H1 (cell line): ENCODE data around the gene ADGRB2. TPM values are rescaled to one million over a fixed set of nuclear protein-coding genes. Genes with fewer than 3 reads are reported as not detected.
A peak's percentile ranks its signal among the peaks of the same experiment; 100 is the strongest.

Experiments
- CTCF ChIA-PET: fragments of 300-600 bp; sonication (Branson Sonifier 250); formaldehyde crosslinking; loops from one replicate; lab custom pipeline; 2021; ENCODE audit not compliant: partially characterized antibody; lab: Charles Lee
- POLR2A ChIA-PET: fragments of 300-600 bp; sonication (Branson Sonifier 250); formaldehyde crosslinking; loops from one replicate; lab custom pipeline; 2021; ENCODE audit warnings: inconsistent platforms; ENCODE audit not compliant: partially characterized antibody; lab: Charles Lee
- DNase-seq, 2 experiments: peaks; one replicate each; pipeline versions ENCODE4 v3.0.0 to v3.0.0-alpha.2; 2010 to 2022; ENCODE audit warnings: low spot score in 2 of 2, low read depth in 1 of 2, mixed read lengths in 1 of 2
- FAIRE-seq: peaks from 2 replicates; lab custom pipeline; 2011; peaks lifted over from hg19 to GRCh38; lab: Jason Lieb, UNC
- H2AFZ ChIP-seq: 2 replicates; pipeline ENCODE4 v1.8.1; 2012; ENCODE audit warnings: low read length, inconsistent platforms
- H2AK5ac ChIP-seq: 2 replicates; pipeline ENCODE4 v1.6.1; 2013; ENCODE audit warnings: low read depth, low read length
- H2BK120ac ChIP-seq: replicated peaks from 2 replicates; pipeline ENCODE3; 2013; ENCODE audit warnings: low read depth, low read length, inconsistent platforms
- H2BK12ac ChIP-seq: 2 replicates; pipeline ENCODE4 v1.6.1; 2013; ENCODE audit warnings: low read depth, low read length
- H2BK15ac ChIP-seq: 2 replicates; pipeline ENCODE4 v1.6.1; 2013; ENCODE audit warnings: low read length
- H2BK20ac ChIP-seq: 2 replicates; pipeline ENCODE4 v1.6.1; 2013; ENCODE audit warnings: low read length
- H2BK5ac ChIP-seq: 2 replicates; pipeline ENCODE4 v1.6.1; 2013; ENCODE audit warnings: low read depth, low read length
- H3K14ac ChIP-seq: 2 replicates; pipeline ENCODE4 v1.6.1; 2013; ENCODE audit warnings: inconsistent platforms; ENCODE audit not compliant: insufficient read length
- H3K18ac ChIP-seq: 2 replicates; pipeline ENCODE4 v1.6.1; 2013; ENCODE audit warnings: low read length; ENCODE audit errors: extremely low read depth
- H3K23ac ChIP-seq: 2 replicates; pipeline ENCODE4 v1.6.1; 2013; ENCODE audit warnings: inconsistent platforms; ENCODE audit not compliant: insufficient read length
- H3K23me2 ChIP-seq: 2 replicates; pipeline ENCODE4 v1.6.1; 2013; ENCODE audit warnings: low read depth, low read length
- H3K27ac ChIP-seq: 2 replicates; pipeline ENCODE4 v1.6.1; 2011; ENCODE audit warnings: low read depth, low read length, inconsistent platforms
- H3K27me3 ChIP-seq, 4 experiments: replicated peaks in 1 of 4; 1 replicate in 1 of 4; 2 replicates in 3 of 4; pipeline versions ENCODE4 v1.6.1 to v1.8.1; 2011 to 2013; ENCODE audit warnings: low read length in 3 of 4, mild to moderate bottlenecking in 3 of 4, inconsistent platforms in 2 of 4, mixed read lengths in 2 of 4, moderate library complexity in 1 of 4; ENCODE audit not compliant: control insufficient read depth in 3 of 4, insufficient read depth in 3 of 4; ENCODE audit errors: extremely low read depth in 1 of 4
- H3K36me3 ChIP-seq, 4 experiments: 2 replicates each; pipeline versions ENCODE4 v1.6.1 to v1.8.1; 2011 to 2013; ENCODE audit warnings: mild to moderate bottlenecking in 4 of 4, low read length in 3 of 4, moderate library complexity in 2 of 4, control low read depth in 1 of 4, inconsistent platforms in 1 of 4; ENCODE audit not compliant: insufficient read depth in 4 of 4, control insufficient read depth in 2 of 4
- H3K4ac ChIP-seq: replicated peaks from 2 replicates; pipeline ENCODE3; 2013; ENCODE audit warnings: low read length, low read depth, mixed read lengths, inconsistent platforms; ENCODE audit not compliant: insufficient read length
- H3K4me1 ChIP-seq, 4 experiments: replicated peaks in 1 of 4; 1 replicate in 1 of 4; 2 replicates in 3 of 4; pipeline versions ENCODE4 v1.6.1 to v1.8.1; 2011 to 2013; ENCODE audit warnings: low read length in 3 of 4, inconsistent platforms in 2 of 4, mixed read lengths in 1 of 4; ENCODE audit not compliant: insufficient read depth in 4 of 4, control insufficient read depth in 3 of 4
- H3K4me2 ChIP-seq, 2 experiments: 2 replicates each; pipeline versions ENCODE4 v1.6.1 to v1.8.1; 2011 to 2013; ENCODE audit warnings: low read depth in 2 of 2, low read length in 2 of 2, control low read depth in 1 of 2, inconsistent platforms in 1 of 2, mild to moderate bottlenecking in 1 of 2; ENCODE audit not compliant: insufficient read depth in 1 of 2
- H3K4me3 ChIP-seq, 4 experiments: fragments of 200-600, 300-600 bp in 1 of 4; sonication (generic), shearing (Covaris generic), sonication (Bioruptor Twin) in 1 of 4; 2 replicates each; pipeline versions ENCODE4 v1.5.1 to v1.8.1; 2011 to 2016; ENCODE audit warnings: low read length in 4 of 4, low read depth in 3 of 4, control low read depth in 2 of 4, inconsistent platforms in 2 of 4, mild to moderate bottlenecking in 2 of 4, mixed read lengths in 1 of 4, moderate library complexity in 1 of 4; ENCODE audit not compliant: insufficient read depth in 2 of 4; ENCODE audit errors: extremely low read depth in 1 of 4
- H3K56ac ChIP-seq: replicated peaks from 2 replicates; pipeline ENCODE3; 2013; ENCODE audit warnings: low read depth, mild to moderate bottlenecking, mixed read lengths, low read length, inconsistent platforms; ENCODE audit not compliant: insufficient read length
- H3K79me1 ChIP-seq: 2 replicates; pipeline ENCODE4 v1.6.1; 2013; ENCODE audit warnings: low read depth, low read length, control low read depth
- H3K79me2 ChIP-seq, 2 experiments: 2 replicates each; pipeline versions ENCODE4 v1.6.1 to v1.8.1; 2012 to 2013; ENCODE audit warnings: low read length in 2 of 2, mild to moderate bottlenecking in 2 of 2, inconsistent platforms in 1 of 2; ENCODE audit not compliant: insufficient read depth in 2 of 2, control insufficient read depth in 1 of 2
- H3K9ac ChIP-seq, 4 experiments: replicated peaks in 1 of 4; 1 replicate in 1 of 4; 2 replicates in 3 of 4; pipeline versions ENCODE4 v1.6.1 to v1.8.1; 2011 to 2013; ENCODE audit warnings: low read depth in 3 of 4, low read length in 3 of 4, control low read depth in 2 of 4, mild to moderate bottlenecking in 2 of 4, moderate library complexity in 2 of 4, inconsistent platforms in 1 of 4; ENCODE audit errors: extremely low read depth in 1 of 4
- H3K9me3 ChIP-seq, 2 experiments: 2 replicates each; pipeline versions ENCODE4 v1.6.1 to v1.8.1; 2012 to 2013; ENCODE audit warnings: mild to moderate bottlenecking in 2 of 2, moderate library complexity in 2 of 2, control low read depth in 1 of 2, inconsistent platforms in 1 of 2, low read depth in 1 of 2, low read length in 1 of 2, mixed read lengths in 1 of 2; ENCODE audit not compliant: insufficient read depth in 2 of 2
- H4K20me1 ChIP-seq, 2 experiments: replicated peaks in 1 of 2; 2 replicates each; pipeline versions ENCODE3 to v1.8.1; 2011 to 2013; ENCODE audit warnings: inconsistent platforms in 2 of 2, low read length in 2 of 2, mild to moderate bottlenecking in 1 of 2; ENCODE audit not compliant: insufficient read depth in 2 of 2, control insufficient read depth in 1 of 2
- H4K5ac ChIP-seq: 2 replicates; pipeline ENCODE4 v1.6.1; 2013; ENCODE audit warnings: low read length, low read depth, mixed read lengths, inconsistent platforms; ENCODE audit not compliant: insufficient read length
- H4K8ac ChIP-seq: 2 replicates; pipeline ENCODE4 v1.8.0; 2013; ENCODE audit warnings: mild to moderate bottlenecking, moderate library complexity, low read length, inconsistent platforms; ENCODE audit not compliant: insufficient read depth; ENCODE audit errors: extremely low read depth
- H4K91ac ChIP-seq: replicated peaks from 2 replicates; pipeline ENCODE3; 2013; ENCODE audit warnings: low read length, mixed read lengths, inconsistent platforms; ENCODE audit not compliant: insufficient read length
- JUND ChIP-seq: IDR thresholded peaks from 2 replicates; pipeline ENCODE4 v1.6.1; 2011; ENCODE audit warnings: mild to moderate bottlenecking, improper control_type of control experiment, low read length
- RXRA ChIP-seq: IDR thresholded peaks from 2 replicates; pipeline ENCODE4 v1.6.1; 2011; ENCODE audit warnings: low read depth, mild to moderate bottlenecking, low read length, moderate library complexity; ENCODE audit not compliant: insufficient read depth
- WGBS, 2 experiments: shearing (Covaris generic) in 1 of 2; methylation state at CpG; one replicate each; pipeline versions ENCODE4 v1.1.6 to v1.1.7; 2013 to 2015; ENCODE audit warnings: low lambda C conversion rate in 2 of 2, mixed read lengths in 2 of 2, inconsistent platforms in 1 of 2, low coverage in 1 of 2, missing lambda C conversion rate in 1 of 2; ENCODE audit not compliant: insufficient replicate concordance in 2 of 2, insufficient coverage in 1 of 2, insufficient read length in 1 of 2; ENCODE audit errors: extremely low coverage in 1 of 2, missing lambda C conversion rate in 1 of 2; 5-methylcytosine and 5-hydroxymethylcytosine counted together
- polyA plus RNA-seq, 7 experiments: library from polyadenylated mRNA; depleted of rRNA in 3 of 7; stranded (reverse) in 5 of 7; unstranded in 2 of 7; fragments of >200 nt in 5 of 7; fragments of 200-250 nt in 2 of 7; gene quantifications; 1 replicate in 5 of 7; 2 replicates in 1 of 7; 4 replicates in 1 of 7; pipeline versions ENCODE4 v1.2.1 to v1.2.3, GENCODE V29; 2011 to 2013; ENCODE audit warnings: missing spikeins in 2 of 7, mixed read lengths in 2 of 7
- total RNA-seq: library from RNA; stranded (reverse); fragmentation: NEBNext Ultra II Directional; extraction: Animal tissue kit (Norgen Biotek cat#: 25700); gene quantifications from 2 replicates; pipeline ENCODE4 v1.2.1, GENCODE V29; 2021

Gene ADGRB2
- total and polyA plus RNA-seq, 2 of the 8 experiments (the other 6 are each of a cell fraction or from before 2014, with no cell fraction given): 15.6 to 26.2 TPM

- Histone ChIP-seq H3K36me3 (no peaks in the 10 kb centered on the region), H3K27ac (no peak overlapping the region), H3K56ac (no peak overlapping the region)
- POLR2A ChIA-PET: interaction anchor here (2.0 to 7.3 kb wide), 3 partner anchors 10 to 27 kb away, joined by 5 to 43 read pairs (median 9); no protein-coding TSS in a partner anchor
- TF ChIP-seq RXRA (no peak), JUND (0 out of 2 replicates have a peak, but pooled peaks have one; percentile 25)
- TF ChIP-seq, all 59 proteins: peak for 1
- Histone ChIP-seq H2AK5ac (no peak overlapping the region), H3K18ac (no peak overlapping the region), H3K4me3 (no peak overlapping the region), H3K14ac (no peak overlapping the region), H3K4me1 (peaks cover 11 to 27% (median 15%) of the 10 kb centered on the region in 4 experiments), H2BK12ac (no peak overlapping the region), H3K23ac (no peak overlapping the region), H3K9me3 (no peaks in the 10 kb centered on the region), H3K9ac (no peak overlapping the region), H3K4me2 (no peak overlapping the region), H2BK120ac (no peak overlapping the region), H2BK5ac (peak overlapping the region; percentile 56; the same call in 1 of the 2 replicates), H3K79me1 (no peaks in the 10 kb centered on the region), H3K79me2 (no peaks in the 10 kb centered on the region), H4K5ac (no peak overlapping the region), H2BK20ac (no peak overlapping the region), H3K4ac (no peak overlapping the region), H2AFZ (no peak overlapping the region), H2BK15ac (no peak overlapping the region), H4K8ac (no peak overlapping the region; the same call in 1 of the 2 replicates), H3K23me2 (peaks cover 5% of the 10 kb centered on the region), H4K20me1 (no peaks in the 10 kb centered on the region), H3K27me3 (no peaks in the 10 kb centered on the region; a peak in 1 of 7 replicates), H4K91ac (no peak overlapping the region)
- FAIRE-seq (no peak), DNase-seq (no peak)
- 79% methylated on average over 10 of the region's 10 CpGs; no CpG with 5 or more reads in 1 of the 2 experiments for WGBS, 2 experiments
- CTCF ChIA-PET: interaction anchor here (0.6 to 8.1 kb wide), 18 partner anchors 10 to 152 kb away, joined by 3 to 108 read pairs (median 4); partner anchors contain the start of gene ADGRB2
Observed at GRCh38 chr1:31701091-31701736, 62.9 kb downstream of the ADGRB2 start.
